Measurements from ENCODE around the gene ACOX2.
A peak's percentile ranks its signal among the peaks of the same experiment; 100 is the strongest.

ACOX2 gene

GRCh38 chr3:58569287-58570001 is 32.5 kb upstream of the ACOX2 start:
- Histone ChIP-seq H3K27me3 (ENCODE audit: control insufficient read depth in 3 of 3, insufficient read depth in 3 of 3, low read depth in 1 of 3, low read length in 3 of 3) (no peaks in the 10 kb centered on the region), H3K9me3 (replicated peaks in 1 of 2; ENCODE audit: control insufficient read depth in 2 of 2, insufficient read depth in 1 of 2, low read depth in 1 of 2, low read length in 2 of 2) (peaks cover 0 to 11% of the 10 kb centered on the region in 2 donors), H3K79me1 (ENCODE audit: low read depth, low read length) (no peaks in the 10 kb centered on the region), H4K91ac (ENCODE audit: low read depth, low read length, poor library complexity) (no peak overlapping the region), H3K4me3 (ENCODE audit: low read length in 2 of 2) (no peak overlapping the region), H3K4ac (ENCODE audit: low read length) (no peak overlapping the region), H2BK5ac (ENCODE audit: low read length) (no peak overlapping the region), H3K23ac (ENCODE audit: low read depth, low read length, poor library complexity) (no peak overlapping the region), H2BK120ac (ENCODE audit: low read depth, low read length) (no peak overlapping the region), H2AK5ac (ENCODE audit: low read depth, low read length) (peak overlapping the region; percentile 77), H3K27ac (replicated peaks; ENCODE audit: low read length) (no peak overlapping the region), H2BK12ac (ENCODE audit: low read length) (no peak overlapping the region), H2BK15ac (ENCODE audit: low read length) (peak overlapping the region; percentile 47), H3K14ac (ENCODE audit: low read length) (no peak overlapping the region), H4K8ac (ENCODE audit: low read depth, low read length) (no peak overlapping the region), H3K4me1 (ENCODE audit: control insufficient read depth in 2 of 2, insufficient read depth in 1 of 2, low read depth in 1 of 2, low read length in 2 of 2) (peaks cover 11 to 16% of the 10 kb centered on the region in 2 donors), H3K4me2 (ENCODE audit: insufficient read depth, low read length, poor library complexity, severe bottlenecking) (no peak overlapping the region), H3K36me3 (replicated peaks in 1 of 2; ENCODE audit: control insufficient read depth in 2 of 2, insufficient read depth in 2 of 2, low read length in 2 of 2) (no peaks in the 10 kb centered on the region), H3K9ac (ENCODE audit: low read depth, low read length, poor library complexity) (no peak overlapping the region), H3K18ac (ENCODE audit: low read length) (peak overlapping the region; percentile 61), H2AFZ (ENCODE audit: low read length) (no peak overlapping the region)
- no peak for DNase-seq (ENCODE audit: low spot score)
- no CpG with 5 or more reads among the region's 12 CpGs for WGBS, 2 donors (ENCODE audit: extremely low coverage in 2 of 2, insufficient read length in 2 of 2, insufficient replicate concordance in 1 of 2)

DNA sequence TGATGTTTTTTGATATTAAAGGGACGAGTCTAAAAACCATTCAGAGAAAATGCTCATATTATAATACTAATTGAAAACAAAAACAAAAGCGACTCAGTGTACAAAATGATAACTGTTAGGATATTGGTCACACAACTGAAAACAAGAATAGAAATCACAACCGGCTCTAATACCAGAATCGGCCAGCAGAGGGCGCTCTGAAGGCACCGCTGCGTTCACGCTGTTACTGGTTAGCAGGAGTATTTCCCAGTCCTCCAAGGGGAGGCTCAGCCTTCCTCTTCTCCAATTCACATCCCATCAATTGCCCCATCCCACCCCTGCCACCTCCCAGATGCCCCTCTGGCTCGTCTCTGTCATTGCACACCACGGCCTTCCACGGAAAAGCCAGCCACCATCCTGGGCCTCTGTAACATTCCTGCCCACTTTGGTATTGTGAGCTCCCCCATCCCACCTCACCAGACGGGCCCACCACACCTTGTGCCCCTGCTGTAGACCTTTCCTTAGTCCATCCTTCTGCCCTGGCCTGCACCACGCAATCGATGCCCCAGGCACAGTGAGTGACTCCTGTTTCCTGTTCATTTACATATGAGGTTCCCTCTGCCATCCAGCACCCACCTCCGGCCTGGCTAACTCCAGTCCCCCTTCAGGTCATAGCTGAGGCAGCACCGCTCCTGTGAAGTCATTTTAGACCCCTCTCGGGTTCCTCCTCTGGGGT is 31.7 kb upstream of the ACOX2 start:
- H3K4me3 ChIP-seq (ENCODE audit: low read length in 2 of 2) = no peak overlapping the region
- no peak overlapping the region for H3K23ac ChIP-seq (ENCODE audit: low read depth, low read length, poor library complexity)
- peaks cover 11 to 16% of the 10 kb centered on the region in 2 donors for H3K4me1 ChIP-seq (ENCODE audit: control insufficient read depth in 2 of 2, insufficient read depth in 1 of 2, low read depth in 1 of 2, low read length in 2 of 2)
- no peak overlapping the region for H4K91ac ChIP-seq (ENCODE audit: low read depth, low read length, poor library complexity)
- no peak overlapping the region for H3K4me2 ChIP-seq (ENCODE audit: insufficient read depth, low read length, poor library complexity, severe bottlenecking)
- H3K9me3 ChIP-seq (replicated peaks in 1 of 2; ENCODE audit: control insufficient read depth in 2 of 2, insufficient read depth in 1 of 2, low read depth in 1 of 2, low read length in 2 of 2) = peaks cover 1 to 11% of the 10 kb centered on the region in 2 donors
- no peak overlapping the region for H2BK12ac ChIP-seq (ENCODE audit: low read length)
- no peaks in the 10 kb centered on the region for H3K36me3 ChIP-seq (replicated peaks in 1 of 2; ENCODE audit: control insufficient read depth in 2 of 2, insufficient read depth in 2 of 2, low read length in 2 of 2)
- H3K14ac ChIP-seq (ENCODE audit: low read length) = no peak overlapping the region
- no peak overlapping the region for H3K27ac ChIP-seq (replicated peaks; ENCODE audit: low read length)
- no peak overlapping the region for H3K9ac ChIP-seq (ENCODE audit: low read depth, low read length, poor library complexity)
- WGBS, 2 donors (ENCODE audit: extremely low coverage in 2 of 2, insufficient read length in 2 of 2, insufficient replicate concordance in 1 of 2) = no CpG with 5 or more reads among the region's 17 CpGs
- H3K18ac ChIP-seq (ENCODE audit: low read length) = peak overlapping the region; percentile 61
- H3K27me3 ChIP-seq (ENCODE audit: control insufficient read depth in 3 of 3, insufficient read depth in 3 of 3, low read depth in 1 of 3, low read length in 3 of 3) = no peaks in the 10 kb centered on the region
- peak overlapping the region; percentile 77 for H2AK5ac ChIP-seq (ENCODE audit: low read depth, low read length)
- no peak overlapping the region for H2BK120ac ChIP-seq (ENCODE audit: low read depth, low read length)
- DNase-seq (ENCODE audit: low spot score) = peak; percentile 71
- no peak overlapping the region for H4K8ac ChIP-seq (ENCODE audit: low read depth, low read length)
- no peak overlapping the region for H2AFZ ChIP-seq (ENCODE audit: low read length)
- H3K79me1 ChIP-seq (ENCODE audit: low read depth, low read length) = no peaks in the 10 kb centered on the region
- no peak overlapping the region for H2BK5ac ChIP-seq (ENCODE audit: low read length)
- H2BK15ac ChIP-seq (ENCODE audit: low read length) = peak overlapping the region; percentile 47
- no peak overlapping the region for H3K4ac ChIP-seq (ENCODE audit: low read length)

DNA sequence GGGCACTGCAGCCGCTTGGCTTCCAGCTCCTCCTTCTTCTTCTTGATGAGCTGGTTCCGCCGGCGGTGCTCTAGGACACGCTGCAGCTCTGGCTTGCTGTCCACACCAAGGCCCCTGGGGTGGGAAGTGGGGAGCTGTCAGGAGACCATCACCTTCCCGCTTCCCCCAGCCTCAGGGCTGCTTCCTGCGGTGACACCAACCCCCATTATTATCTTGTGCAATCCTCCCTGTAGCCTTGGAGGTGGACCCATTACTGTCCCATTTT is 30.2 kb upstream of the ACOX2 start:
- H2BK5ac ChIP-seq (ENCODE audit: low read length) = no peak overlapping the region
- no CpG with 5 or more reads among the region's 7 CpGs for WGBS, 2 donors (ENCODE audit: extremely low coverage in 2 of 2, insufficient read length in 2 of 2, insufficient replicate concordance in 1 of 2)
- H3K4me3 ChIP-seq (ENCODE audit: low read length in 2 of 2) = peak overlapping the region in 1 of 2 donors; percentile 49
- no peak overlapping the region for H2BK12ac ChIP-seq (ENCODE audit: low read length)
- H3K27me3 ChIP-seq (ENCODE audit: control insufficient read depth in 3 of 3, insufficient read depth in 3 of 3, low read depth in 1 of 3, low read length in 3 of 3) = no peaks in the 10 kb centered on the region
- no peak overlapping the region for H3K4ac ChIP-seq (ENCODE audit: low read length)
- no peak overlapping the region for H3K14ac ChIP-seq (ENCODE audit: low read length)
- peaks cover 6 to 8% of the 10 kb centered on the region in 2 donors for H3K9me3 ChIP-seq (replicated peaks in 1 of 2; ENCODE audit: control insufficient read depth in 2 of 2, insufficient read depth in 1 of 2, low read depth in 1 of 2, low read length in 2 of 2)
- no peak for DNase-seq (ENCODE audit: low spot score)
- H3K36me3 ChIP-seq (replicated peaks in 1 of 2; ENCODE audit: control insufficient read depth in 2 of 2, insufficient read depth in 2 of 2, low read length in 2 of 2) = no peaks in the 10 kb centered on the region
- peaks cover 11 to 13% of the 10 kb centered on the region in 2 donors for H3K4me1 ChIP-seq (ENCODE audit: control insufficient read depth in 2 of 2, insufficient read depth in 1 of 2, low read depth in 1 of 2, low read length in 2 of 2)
- no peak overlapping the region for H4K8ac ChIP-seq (ENCODE audit: low read depth, low read length)
- H3K9ac ChIP-seq (ENCODE audit: low read depth, low read length, poor library complexity) = no peak overlapping the region
- H3K23ac ChIP-seq (ENCODE audit: low read depth, low read length, poor library complexity) = no peak overlapping the region
- no peak overlapping the region for H2AFZ ChIP-seq (ENCODE audit: low read length)
- peak overlapping the region; percentile 3 for H2AK5ac ChIP-seq (ENCODE audit: low read depth, low read length)
- no peak overlapping the region for H2BK15ac ChIP-seq (ENCODE audit: low read length)
- no peak overlapping the region for H3K27ac ChIP-seq (replicated peaks; ENCODE audit: low read length)
- peak overlapping the region; percentile 39 for H3K18ac ChIP-seq (ENCODE audit: low read length)
- no peaks in the 10 kb centered on the region for H3K79me1 ChIP-seq (ENCODE audit: low read depth, low read length)
- no peak overlapping the region for H3K4me2 ChIP-seq (ENCODE audit: insufficient read depth, low read length, poor library complexity, severe bottlenecking)
- H4K91ac ChIP-seq (ENCODE audit: low read depth, low read length, poor library complexity) = no peak overlapping the region
- no peak overlapping the region for H2BK120ac ChIP-seq (ENCODE audit: low read depth, low read length)

DNA sequence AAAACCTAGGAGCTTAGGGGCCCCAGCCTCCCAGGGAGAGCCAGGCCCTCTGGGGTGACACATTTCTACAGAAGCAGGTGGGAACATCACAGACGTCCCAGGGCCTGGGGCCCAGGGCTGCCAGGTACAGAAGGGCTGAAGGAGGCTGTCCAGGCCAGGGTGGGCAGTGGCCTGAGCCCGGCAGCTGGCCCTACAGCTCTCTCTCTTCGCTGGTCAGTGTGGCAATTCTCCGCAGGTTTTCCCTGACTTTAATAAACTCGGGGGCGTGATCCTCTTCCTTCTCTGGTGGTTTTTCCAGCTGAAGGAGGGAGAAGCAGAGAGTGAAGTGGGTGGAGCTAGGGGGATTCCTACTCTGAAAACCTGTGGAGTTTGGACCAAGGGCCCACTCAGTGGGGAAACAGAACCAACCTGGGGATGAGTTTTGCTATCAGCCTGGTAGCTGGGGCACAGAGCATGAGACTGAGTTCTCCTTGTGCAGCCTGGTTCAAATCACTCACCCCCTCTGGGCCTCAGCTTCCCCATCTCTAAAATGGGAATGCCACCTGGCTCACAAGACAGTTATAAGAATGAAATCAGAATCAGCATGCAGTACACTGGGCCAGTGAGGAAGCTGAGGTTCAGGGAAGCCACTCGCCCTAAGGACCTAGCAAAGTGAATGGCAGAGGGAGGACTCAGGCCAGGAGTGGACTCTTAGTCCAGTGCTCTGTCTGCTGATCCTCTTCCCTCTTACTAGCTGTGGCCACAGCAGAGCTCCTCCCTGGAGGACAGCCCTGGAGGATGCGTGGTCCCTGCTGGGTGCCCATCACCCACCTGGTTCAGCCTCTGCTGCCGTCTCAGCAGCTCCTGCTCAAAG is 29.6 kb upstream of the ACOX2 start:
- no CpG with 5 or more reads among the region's 9 CpGs for WGBS, 2 donors (ENCODE audit: extremely low coverage in 2 of 2, insufficient read length in 2 of 2, insufficient replicate concordance in 1 of 2)
- H3K4me3 ChIP-seq (ENCODE audit: low read length in 2 of 2) = peak overlapping the region in 1 of 2 donors; percentile 49
- H3K14ac ChIP-seq (ENCODE audit: low read length) = no peak overlapping the region

More for the DNA sequence above, 29.6 kb upstream of the ACOX2 start:
- no peak overlapping the region for H3K9ac ChIP-seq (ENCODE audit: low read depth, low read length, poor library complexity)
- peaks cover 2 to 6% of the 10 kb centered on the region in 2 donors for H3K9me3 ChIP-seq (replicated peaks in 1 of 2; ENCODE audit: control insufficient read depth in 2 of 2, insufficient read depth in 1 of 2, low read depth in 1 of 2, low read length in 2 of 2)
- H2AK5ac ChIP-seq (ENCODE audit: low read depth, low read length) = peak overlapping the region; percentile 54
- no peak overlapping the region for H3K27ac ChIP-seq (replicated peaks; ENCODE audit: low read length)
- H4K8ac ChIP-seq (ENCODE audit: low read depth, low read length) = no peak overlapping the region
- H2BK15ac ChIP-seq (ENCODE audit: low read length) = peak overlapping the region; percentile 90
- peak overlapping the region; percentile 84 for H2BK5ac ChIP-seq (ENCODE audit: low read length)
- peaks cover 11 to 16% of the 10 kb centered on the region in 2 donors for H3K4me1 ChIP-seq (ENCODE audit: control insufficient read depth in 2 of 2, insufficient read depth in 1 of 2, low read depth in 1 of 2, low read length in 2 of 2)
- peak overlapping the region; percentile 38 for H2BK120ac ChIP-seq (ENCODE audit: low read depth, low read length)
- H2AFZ ChIP-seq (ENCODE audit: low read length) = peak overlapping the region; percentile 55
- no peak overlapping the region for H3K4ac ChIP-seq (ENCODE audit: low read length)
- H3K18ac ChIP-seq (ENCODE audit: low read length) = peak overlapping the region; percentile 72
- H2BK12ac ChIP-seq (ENCODE audit: low read length) = peak overlapping the region; percentile 59
- H4K91ac ChIP-seq (ENCODE audit: low read depth, low read length, poor library complexity) = no peak overlapping the region
- DNase-seq (ENCODE audit: low spot score) = no peak
- H3K23ac ChIP-seq (ENCODE audit: low read depth, low read length, poor library complexity) = no peak overlapping the region
- H3K36me3 ChIP-seq (replicated peaks in 1 of 2; ENCODE audit: control insufficient read depth in 2 of 2, insufficient read depth in 2 of 2, low read length in 2 of 2) = no peaks in the 10 kb centered on the region
- no peak overlapping the region for H3K4me2 ChIP-seq (ENCODE audit: insufficient read depth, low read length, poor library complexity, severe bottlenecking)
- no peaks in the 10 kb centered on the region for H3K79me1 ChIP-seq (ENCODE audit: low read depth, low read length)
- H3K27me3 ChIP-seq (ENCODE audit: control insufficient read depth in 3 of 3, insufficient read depth in 3 of 3, low read depth in 1 of 3, low read length in 3 of 3) = no peaks in the 10 kb centered on the region

Data from neuronal stem cell (in vitro differentiated cells).